GM18861 (cell line): Measurements from ENCODE around the gene CFAP61.

Source experiments
- ATAC-seq: cut with Tn5 transposase; IDR thresholded peaks from one replicate; pipeline ENCODE4 v1.9.1; 2021; ENCODE audit not compliant: unreplicated experiment

The CFAP61 gene

GRCh38 chr20:20375862-20376261 lies 323.5 kb downstream of the CFAP61 start:
- no peak for ATAC-seq

GRCh38 chr20:20386192-20386591 lies 333.9 kb downstream of the CFAP61 start:
- no peak for ATAC-seq

DNA sequence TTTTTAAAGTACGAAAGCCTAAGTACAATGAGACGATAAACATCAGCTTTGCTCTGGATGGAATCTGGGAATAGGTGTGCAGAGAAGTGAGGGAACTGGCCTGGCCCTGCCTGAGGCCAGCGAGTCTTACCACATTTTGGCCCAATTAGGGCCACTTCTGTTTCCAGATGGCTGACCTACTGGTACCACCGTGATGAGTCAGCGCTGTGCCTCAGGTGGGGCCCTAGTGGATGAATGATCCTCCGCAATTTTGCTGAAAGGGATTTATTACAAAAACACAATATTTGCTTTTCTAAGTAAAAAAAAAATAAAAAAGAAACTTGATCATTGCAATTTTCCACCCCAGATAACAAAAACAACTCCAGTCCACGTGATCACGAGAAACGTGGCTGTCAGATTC lies 338.1 kb downstream of the CFAP61 start:
- no peak for ATAC-seq

GRCh38 chr20:20391115-20391514 lies 338.8 kb downstream of the CFAP61 start:
- ATAC-seq, result no peak

- ATAC-seq, result no peak
Measured at GRCh38 chr20:20391766-20392165, 339.4 kb downstream of the CFAP61 start.

- ATAC-seq, result no peak
Measured at GRCh38 chr20:20393207-20394120, 341.1 kb downstream of the CFAP61 start.

DNA sequence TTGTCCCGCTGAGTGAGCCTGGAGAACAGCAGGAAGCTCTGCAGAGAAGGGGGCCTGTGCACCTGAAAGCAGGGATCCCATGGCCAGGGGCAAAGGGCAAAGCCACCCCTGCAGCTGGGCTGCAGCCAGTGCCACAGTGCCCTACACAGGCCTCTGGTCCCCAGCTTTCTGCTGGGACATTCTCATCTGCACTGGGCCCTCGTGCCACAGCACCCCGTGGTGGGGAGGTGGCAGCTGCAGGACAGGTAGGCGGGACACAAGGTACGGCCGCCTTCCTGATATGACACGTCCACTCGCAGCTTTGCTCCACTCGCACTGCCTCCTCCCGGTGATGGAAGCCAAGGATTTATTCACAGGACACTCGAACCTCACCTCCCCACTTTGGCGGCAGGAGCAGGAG lies 342.8 kb downstream of the CFAP61 start:
- ATAC-seq, result no peak

DNA sequence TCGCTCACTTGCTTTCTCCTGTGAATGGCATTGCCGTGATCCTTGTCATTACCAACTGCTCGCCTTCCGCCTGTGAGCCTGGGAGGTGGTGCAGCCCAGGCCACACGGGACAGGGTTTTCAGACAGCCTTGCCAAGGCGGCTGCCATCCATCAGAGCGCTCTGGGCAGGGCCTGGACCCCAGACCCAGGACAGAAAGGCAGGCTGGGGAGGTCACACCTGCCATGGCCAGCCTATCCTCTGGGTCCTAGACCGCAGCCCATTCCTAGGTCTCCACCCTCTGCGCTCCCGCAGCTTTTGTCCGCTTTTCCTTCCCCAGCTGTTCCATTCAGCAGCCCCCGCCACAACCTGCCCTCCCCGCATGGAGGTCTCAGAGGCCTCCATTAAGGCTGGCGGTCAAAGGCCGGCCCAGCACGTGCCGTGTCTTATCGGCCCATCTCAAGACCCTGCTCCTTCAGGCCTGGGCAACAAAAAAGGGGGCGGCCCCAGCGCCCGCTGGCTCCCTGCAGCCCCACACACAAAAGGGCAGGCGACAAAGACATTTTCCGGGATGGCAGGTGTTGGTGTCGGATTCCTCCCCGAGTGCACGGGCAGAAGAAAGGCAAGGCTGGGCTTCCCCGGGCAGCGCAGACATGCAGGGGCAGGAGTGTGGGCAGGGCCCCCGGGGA lies 343.7 kb downstream of the CFAP61 start:
- ATAC-seq, result no peak

- no peak for ATAC-seq
Measured at GRCh38 chr20:20396794-20397193, 344.5 kb downstream of the CFAP61 start.

- no peak for ATAC-seq
Measured at GRCh38 chr20:20398123-20398522, 345.8 kb downstream of the CFAP61 start.

- no peak for ATAC-seq
Measured at GRCh38 chr20:20399531-20400500, 347.5 kb downstream of the CFAP61 start.

DNA sequence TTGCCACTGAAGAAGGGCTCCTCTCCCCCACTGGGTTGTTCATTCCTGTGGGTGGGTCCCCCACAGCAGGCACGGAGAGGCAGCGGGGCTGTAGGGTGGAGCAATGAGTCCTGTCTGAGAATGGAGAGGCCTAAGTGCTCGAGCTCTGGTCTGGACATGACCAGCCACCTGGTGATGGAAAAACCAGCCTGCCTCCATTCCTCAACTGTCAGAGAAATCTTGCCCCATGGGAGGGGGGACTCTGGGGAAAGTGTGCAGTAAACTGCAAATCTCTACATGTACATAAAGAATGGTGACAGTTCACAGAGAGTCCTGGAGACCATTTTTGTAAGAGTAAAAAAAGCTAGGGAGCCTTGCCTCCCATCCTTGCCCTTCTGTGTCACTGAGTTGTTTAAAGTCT lies 349.7 kb downstream of the CFAP61 start:
- no peak for ATAC-seq

DNA sequence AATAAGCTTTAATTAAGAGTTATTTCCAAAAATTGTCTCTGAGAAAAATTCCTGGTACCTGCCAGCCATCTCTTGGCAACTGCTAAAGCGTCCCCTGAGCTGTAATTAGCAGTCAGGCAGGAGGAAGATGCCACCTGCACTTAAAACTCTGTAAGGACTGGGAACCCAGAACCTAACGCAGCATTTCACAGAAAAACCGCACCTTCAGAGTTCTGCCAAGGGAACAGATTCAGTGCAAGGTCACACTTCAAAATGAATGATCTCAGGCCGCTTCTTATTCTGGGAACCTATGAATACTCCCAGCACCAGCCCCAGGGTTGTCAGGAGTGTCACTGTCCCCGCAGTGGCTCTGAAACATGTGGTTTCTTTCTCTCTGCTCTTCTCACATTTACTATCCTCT lies 352.3 kb downstream of the CFAP61 start:
- no peak for ATAC-seq

DNA sequence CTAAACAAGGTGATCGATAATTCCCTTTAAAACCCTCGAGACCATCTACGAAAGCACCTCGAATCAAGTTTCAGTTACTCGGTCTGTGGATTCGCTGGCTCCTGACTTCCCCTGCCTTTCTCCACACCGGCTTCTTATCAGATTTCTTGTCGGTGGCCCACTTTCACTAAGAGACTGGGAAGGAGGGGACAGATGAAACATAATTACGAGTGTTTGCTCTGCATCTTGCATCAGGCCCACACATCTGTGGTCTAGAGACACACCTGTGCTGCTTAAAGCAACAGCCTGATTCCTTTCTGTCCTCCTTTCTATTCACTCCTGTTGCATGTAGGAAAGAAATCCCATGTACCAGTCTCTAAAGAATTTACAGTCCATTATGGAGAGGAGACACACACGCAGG lies 353.3 kb downstream of the CFAP61 start:
- no peak for ATAC-seq

DNA sequence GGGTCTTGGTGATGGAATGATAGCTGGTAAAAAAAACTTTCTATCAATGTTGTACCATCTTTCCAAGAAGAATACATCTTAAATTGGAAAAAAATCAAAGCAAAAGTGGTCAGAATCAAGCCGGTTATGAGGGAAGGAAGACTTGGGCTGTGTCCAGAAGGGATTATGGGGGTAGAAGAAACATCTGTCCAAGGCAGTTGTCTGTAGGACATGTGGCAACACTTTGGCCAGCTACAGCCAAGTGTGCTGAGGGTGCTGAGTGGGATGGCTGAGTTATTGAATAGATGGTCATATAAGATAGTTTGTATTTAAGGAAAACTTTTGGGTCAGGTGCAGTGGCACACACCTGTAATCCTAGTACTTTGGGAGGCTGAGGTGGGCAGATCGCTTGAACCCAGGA lies 354.0 kb downstream of the CFAP61 start:
- no peak for ATAC-seq

- no peak for ATAC-seq
Measured at GRCh38 chr20:20407891-20408805, 355.8 kb downstream of the CFAP61 start.

DNA sequence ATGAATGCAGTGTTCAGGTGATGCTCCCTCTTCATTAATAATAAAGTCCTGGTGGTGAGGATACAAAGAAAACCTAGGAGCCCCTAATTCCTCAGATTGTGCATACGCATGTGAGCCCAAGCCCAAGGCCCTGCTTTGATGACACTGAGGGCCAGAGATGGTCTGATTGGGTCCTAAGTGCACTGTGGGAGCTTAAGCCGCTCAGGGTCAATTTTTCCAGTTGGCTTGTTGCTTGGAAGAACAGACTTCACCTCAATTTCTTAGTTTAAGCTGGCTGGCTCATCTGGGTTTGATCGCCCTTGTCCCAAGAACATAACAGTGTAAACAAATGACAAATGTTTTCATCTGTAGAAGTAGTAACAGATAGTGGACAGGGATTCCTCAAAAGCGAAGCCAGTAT lies 357.0 kb downstream of the CFAP61 start:
- no peak for ATAC-seq
